ENCODE data around the gene GNG7. TPM values are rescaled to one million over a fixed set of nuclear protein-coding genes. Genes with fewer than 3 reads are reported as not detected.
"Not testable (repeated sequence)": the region's sequence is repeated elsewhere in the genome, so short reads cannot be mapped to it uniquely, and the experiment has no call there.

The GNG7 gene
- polyA plus RNA-seq, 1 experiment, result 0.22 TPM

DNA sequence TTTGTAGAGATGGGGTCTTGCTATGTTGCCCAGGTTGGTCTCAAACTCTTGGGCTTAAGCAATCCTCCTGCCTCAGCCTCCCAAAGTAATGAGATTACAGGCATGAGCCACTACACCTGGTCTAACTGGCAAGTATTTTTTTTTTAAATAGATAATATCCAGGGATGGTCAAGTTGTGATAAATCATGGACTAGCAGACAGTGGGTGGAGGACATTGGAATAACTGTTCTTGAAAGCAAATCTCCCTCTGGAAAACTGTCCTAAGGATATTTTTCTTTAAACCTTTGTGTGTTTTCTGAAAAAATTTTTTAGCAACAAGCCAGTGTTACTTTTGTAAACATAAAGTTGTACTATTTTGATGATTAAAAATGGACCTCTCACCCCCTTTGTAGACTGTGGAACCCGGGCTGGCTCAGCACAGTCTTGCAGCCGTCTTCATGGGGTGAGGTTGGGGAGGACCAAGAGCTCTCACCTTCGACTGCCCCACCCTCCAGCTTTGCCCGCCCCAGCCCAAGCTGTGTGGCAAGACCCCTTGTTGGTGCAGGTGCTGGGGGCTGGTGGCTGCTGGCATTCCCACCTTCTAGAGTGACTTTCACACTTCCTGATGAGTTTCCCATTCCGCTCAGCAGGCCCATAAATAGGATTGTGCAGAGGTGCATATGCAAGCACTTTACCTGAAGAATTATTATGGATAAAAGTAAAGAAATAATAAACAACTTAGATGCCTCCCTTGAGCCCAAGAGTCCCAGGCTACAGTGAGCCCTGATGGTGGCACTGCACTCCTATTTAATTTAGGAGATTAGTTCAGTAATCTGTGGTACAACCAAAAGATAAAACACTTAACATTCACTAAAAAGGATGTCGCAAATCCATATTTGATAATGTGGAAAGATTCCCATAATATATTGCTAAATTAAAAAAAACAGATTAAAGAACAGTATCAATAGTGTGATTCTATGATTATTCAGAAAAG lies 119.2 kb downstream of the GNG7 start:
- Histone ChIP-seq H3K36me3 (ENCODE audit: control insufficient read depth, insufficient read depth, low read length) (no peaks in the 10 kb centered on the region), H3K4me3 (ENCODE audit: low read depth, low read length) (no peak overlapping the region), H3K27me3 (ENCODE audit: control insufficient read depth, insufficient read depth, low read length) (no peaks in the 10 kb centered on the region)
- ChIA-PET CTCF (interaction anchor here (0.6 to 1.0 kb wide), 2 partner anchors 20 to 260 kb away, joined by 3 read pairs; no protein-coding TSS in a partner anchor), POLR2A (no interaction called here)
- DNase-seq (ENCODE audit: low read depth), result no peak
- TF ChIP-seq, protein P1, sequence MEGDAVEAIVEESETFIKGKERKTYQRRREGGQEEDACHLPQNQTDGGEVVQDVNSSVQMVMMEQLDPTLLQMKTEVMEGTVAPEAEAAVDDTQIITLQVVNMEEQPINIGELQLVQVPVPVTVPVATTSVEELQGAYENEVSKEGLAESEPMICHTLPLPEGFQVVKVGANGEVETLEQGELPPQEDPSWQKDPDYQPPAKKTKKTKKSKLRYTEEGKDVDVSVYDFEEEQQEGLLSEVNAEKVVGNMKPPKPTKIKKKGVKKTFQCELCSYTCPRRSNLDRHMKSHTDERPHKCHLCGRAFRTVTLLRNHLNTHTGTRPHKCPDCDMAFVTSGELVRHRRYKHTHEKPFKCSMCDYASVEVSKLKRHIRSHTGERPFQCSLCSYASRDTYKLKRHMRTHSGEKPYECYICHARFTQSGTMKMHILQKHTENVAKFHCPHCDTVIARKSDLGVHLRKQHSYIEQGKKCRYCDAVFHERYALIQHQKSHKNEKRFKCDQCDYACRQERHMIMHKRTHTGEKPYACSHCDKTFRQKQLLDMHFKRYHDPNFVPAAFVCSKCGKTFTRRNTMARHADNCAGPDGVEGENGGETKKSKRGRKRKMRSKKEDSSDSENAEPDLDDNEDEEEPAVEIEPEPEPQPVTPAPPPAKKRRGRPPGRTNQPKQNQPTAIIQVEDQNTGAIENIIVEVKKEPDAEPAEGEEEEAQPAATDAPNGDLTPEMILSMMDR (IDR thresholded peaks at IDR 0.05; ENCODE audit: insufficient read depth, low read depth, low read length), result no peak

DNA sequence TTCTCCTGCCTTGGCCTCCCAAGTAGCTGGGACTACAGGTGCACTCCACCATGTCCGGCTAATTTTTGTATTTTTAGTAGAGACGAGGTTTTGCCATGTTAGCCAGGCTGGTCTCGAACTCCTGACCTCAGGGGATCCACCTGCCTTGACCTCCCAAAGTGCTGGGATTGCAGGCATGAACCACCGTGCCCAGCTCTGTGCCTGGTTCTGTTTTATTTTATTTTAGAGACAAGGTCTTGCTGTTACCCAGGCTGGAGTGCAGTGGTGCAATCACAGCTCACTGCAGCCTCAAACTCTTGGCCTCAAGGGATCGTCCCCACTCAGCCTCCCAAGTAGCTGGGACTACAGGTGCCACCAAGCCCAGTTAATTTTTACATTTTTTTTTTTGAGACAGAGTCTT lies 122.1 kb downstream of the GNG7 start:
- CTCF ChIA-PET, result interaction anchor here (0.6 to 5.0 kb wide), 25 partner anchors 8 to 264 kb away, joined by 3 to 65 read pairs (median 7); partner anchors contain the start of gene GADD45B
- not testable (repeated sequence) for H3K36me3 ChIP-seq (ENCODE audit: control insufficient read depth, insufficient read depth, low read length)

DNA sequence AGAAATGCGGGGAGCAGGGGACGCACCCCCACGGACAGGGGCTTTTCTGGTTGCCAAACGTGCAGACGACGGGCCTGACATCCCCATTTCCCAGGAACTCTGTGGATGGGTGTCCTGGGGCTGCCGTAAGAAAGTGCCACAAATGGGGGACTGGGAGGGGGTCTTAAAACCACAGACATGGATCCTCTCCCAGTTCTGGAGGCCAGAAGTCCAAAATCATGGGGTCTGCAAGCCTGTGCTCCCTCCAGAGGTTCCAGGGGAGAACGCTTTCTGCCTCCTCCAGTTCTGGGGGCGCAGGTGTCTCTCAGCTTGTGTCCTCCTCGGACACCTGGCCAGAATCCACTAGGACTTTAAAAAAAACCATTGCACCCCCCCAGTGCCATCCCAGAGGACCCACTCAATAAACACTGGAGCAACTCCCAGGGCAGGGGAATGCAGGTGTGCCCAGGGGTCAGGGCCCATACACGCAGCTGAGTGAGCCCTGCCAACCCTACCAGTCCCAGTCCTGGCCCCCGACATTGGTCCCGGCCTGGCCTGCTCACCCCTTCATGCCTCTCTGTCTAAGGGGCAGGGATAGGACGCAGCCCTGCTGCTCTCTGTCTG lies 122.7 kb downstream of the GNG7 start:
- peak overlapping the region; percentile 40; the same call in 1 of the 2 replicates for H3K4me3 ChIP-seq (ENCODE audit: low read depth, low read length)
- H3K27me3 ChIP-seq (ENCODE audit: control insufficient read depth, insufficient read depth, low read length), result no peaks in the 10 kb centered on the region
- TF ChIP-seq, protein P1 (IDR thresholded peaks at IDR 0.05; ENCODE audit: insufficient read depth, low read depth, low read length), result no peak
- CTCF ChIA-PET, result interaction anchor here (0.6 to 5.0 kb wide), 40 partner anchors 9 to 264 kb away, joined by 3 to 65 read pairs (median 6); partner anchors contain the start of gene GADD45B
- H3K36me3 ChIP-seq (ENCODE audit: control insufficient read depth, insufficient read depth, low read length), result no peaks in the 10 kb centered on the region
- POLR2A ChIA-PET, result interaction anchor here (0.5 to 2.7 kb wide), 3 partner anchors 102 to 123 kb away, joined by 3 to 41 read pairs (median 4); partner anchors contain the start of gene GADD45B
- no peak for DNase-seq (ENCODE audit: low read depth)

More for the DNA sequence above, 122.1 kb downstream of the GNG7 start:
- H3K4me3 ChIP-seq (ENCODE audit: low read depth, low read length); POLR2A ChIA-PET; H3K27me3 ChIP-seq (ENCODE audit: control insufficient read depth, insufficient read depth, low read length); DNase-seq (ENCODE audit: low read depth): not testable (repeated sequence)

DNA sequence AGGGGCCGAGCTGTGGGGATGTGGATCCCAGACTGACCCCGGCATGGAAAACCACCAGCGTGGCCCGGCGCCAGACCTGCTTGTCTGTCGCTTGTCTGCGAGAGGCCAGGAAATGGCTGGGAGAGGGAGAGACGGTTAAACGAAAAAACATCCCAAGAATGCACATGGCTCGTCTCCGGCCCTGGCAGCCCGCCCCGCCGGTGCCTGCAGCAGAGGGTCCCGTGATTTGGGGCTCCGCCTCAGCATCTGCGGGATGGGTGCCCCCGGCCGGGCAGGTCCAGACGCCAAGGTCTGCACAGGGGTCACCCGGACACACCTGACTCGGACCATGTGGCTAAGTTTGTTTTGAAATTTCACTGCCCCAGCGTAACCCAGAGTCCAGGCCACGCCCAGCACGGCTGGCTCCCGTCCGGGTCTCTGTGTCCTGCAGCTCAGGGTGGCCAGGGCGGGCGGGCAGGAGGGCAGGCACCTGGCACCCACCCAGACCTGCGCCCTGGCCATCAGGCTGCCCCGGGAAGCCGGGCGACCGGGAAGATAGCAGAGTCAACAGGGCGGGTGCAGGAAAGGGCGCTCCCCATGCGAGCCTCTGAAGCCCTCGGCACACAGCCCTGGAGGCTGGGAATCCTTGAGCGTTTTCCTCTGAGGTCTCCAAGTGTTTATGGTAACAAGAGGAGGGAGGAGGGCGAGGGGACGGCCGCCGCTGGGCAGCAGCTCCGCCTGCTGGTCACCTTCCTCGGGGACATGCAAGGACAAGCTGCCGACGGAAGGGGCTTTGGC lies 123.4 kb downstream of the GNG7 start:
- DNase-seq (ENCODE audit: low read depth), result peak; percentile 65
- POLR2A ChIA-PET, result interaction anchor here (0.5 to 2.7 kb wide), 5 partner anchors 89 to 123 kb away, joined by 3 to 41 read pairs (median 4); partner anchors contain the start of gene GADD45B
- H3K27me3 ChIP-seq (ENCODE audit: control insufficient read depth, insufficient read depth, low read length), result no peaks in the 10 kb centered on the region
- peak overlapping the region; percentile 40 for H3K4me3 ChIP-seq (ENCODE audit: low read depth, low read length)
- TF ChIP-seq, protein P1 (IDR thresholded peaks at IDR 0.05; ENCODE audit: insufficient read depth, low read depth, low read length), result peak; percentile 98
- CTCF ChIA-PET, result interaction anchor here (0.7 to 5.0 kb wide), 41 partner anchors 8 to 122 kb away, joined by 3 to 65 read pairs (median 6); partner anchors contain the start of genes GADD45B and LMNB2
- no peaks in the 10 kb centered on the region for H3K36me3 ChIP-seq (ENCODE audit: control insufficient read depth, insufficient read depth, low read length)

DNA sequence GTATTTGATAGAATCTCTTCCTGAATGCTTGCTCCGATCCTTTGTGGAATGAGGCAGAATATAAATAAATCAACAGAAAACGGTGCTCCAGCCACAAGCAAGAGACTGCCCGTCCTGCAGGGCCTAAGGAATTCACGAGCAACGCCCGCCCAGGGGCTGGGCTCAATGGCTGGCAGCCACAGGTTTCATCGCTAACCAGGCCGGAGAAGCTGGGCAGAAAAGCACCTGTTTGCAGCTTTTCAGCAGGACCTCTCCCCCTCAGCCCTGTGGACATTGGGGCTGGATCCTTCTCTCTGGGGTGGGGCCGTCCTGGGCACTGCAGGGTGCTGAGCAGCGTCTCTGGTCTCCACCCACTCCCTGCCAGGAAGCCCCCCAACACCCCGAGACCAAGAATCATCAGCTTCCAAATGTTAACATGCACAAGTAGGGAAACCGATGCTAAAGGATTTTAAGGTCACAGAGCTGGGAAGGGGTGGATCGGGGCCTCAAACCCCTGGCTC lies 124.1 kb downstream of the GNG7 start:
- Histone ChIP-seq H3K36me3 (ENCODE audit: control insufficient read depth, insufficient read depth, low read length) (no peaks in the 10 kb centered on the region), H3K4me3 (ENCODE audit: low read depth, low read length) (peak overlapping the region; percentile 40; the same call in 1 of the 2 replicates), H3K27me3 (ENCODE audit: control insufficient read depth, insufficient read depth, low read length) (no peaks in the 10 kb centered on the region)
- DNase-seq (ENCODE audit: low read depth), result no peak
- TF ChIP-seq, protein P1 (IDR thresholded peaks at IDR 0.05; ENCODE audit: insufficient read depth, low read depth, low read length), result no peak
- POLR2A ChIA-PET, result interaction anchor here (0.6 to 2.7 kb wide), 3 partner anchors 89 to 102 kb away, joined by 3 to 41 read pairs (median 4); partner anchors contain the start of gene GADD45B
- CTCF ChIA-PET, result interaction anchor here (0.8 to 5.0 kb wide), 30 partner anchors 7 to 122 kb away, joined by 3 to 65 read pairs (median 7); partner anchors contain the start of genes GADD45B and LMNB2

All from BJ (cell line).